RPMI8226 (cell line): ENCODE data around the gene NPEPL1.

ENCODE experiments used
- DNase-seq: peaks from one replicate; pipeline ENCODE4 v3.0.0-alpha.2; 2015

Gene NPEPL1

DNA sequence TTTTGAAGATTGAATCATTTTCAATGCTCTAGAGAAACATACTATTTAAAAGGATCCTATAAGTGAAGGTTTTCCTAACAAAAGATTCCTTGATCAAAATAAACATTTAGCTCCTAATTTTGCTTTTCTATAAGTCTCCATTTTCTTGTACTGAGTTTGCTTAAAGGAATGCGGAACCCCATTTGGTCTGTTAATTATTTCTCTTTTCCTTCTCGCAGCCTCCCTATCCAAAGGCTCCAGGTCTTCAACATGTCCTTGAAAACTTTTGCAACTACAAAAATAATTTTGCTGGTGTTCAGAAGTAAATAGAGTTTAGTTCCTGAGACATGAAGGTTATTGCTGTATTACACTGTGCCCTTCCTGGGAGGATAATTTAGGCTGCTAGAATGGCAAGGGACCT is 8.3 kb upstream of the NPEPL1 start:
- no peak for DNase-seq

DNA sequence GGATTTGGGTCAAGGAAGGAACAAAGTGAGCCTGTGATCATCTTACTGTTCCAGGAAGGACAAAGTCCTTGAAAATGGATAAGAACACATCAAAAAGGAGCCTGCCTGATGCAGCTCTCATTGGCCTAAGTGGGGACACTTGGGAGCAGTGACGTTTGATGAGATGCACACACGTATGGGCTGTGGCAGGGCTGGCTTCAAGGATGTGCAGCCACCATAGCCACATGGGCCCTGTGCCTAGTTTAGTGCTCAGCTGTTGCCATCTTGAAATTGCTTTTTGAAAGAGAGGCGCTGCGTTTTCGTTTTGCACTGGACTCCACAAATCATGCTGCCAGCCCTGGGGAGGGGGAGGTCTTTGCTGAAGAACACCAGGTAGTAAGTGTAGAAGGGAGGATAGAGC is 6.6 kb upstream of the NPEPL1 start:
- no peak for DNase-seq

DNA sequence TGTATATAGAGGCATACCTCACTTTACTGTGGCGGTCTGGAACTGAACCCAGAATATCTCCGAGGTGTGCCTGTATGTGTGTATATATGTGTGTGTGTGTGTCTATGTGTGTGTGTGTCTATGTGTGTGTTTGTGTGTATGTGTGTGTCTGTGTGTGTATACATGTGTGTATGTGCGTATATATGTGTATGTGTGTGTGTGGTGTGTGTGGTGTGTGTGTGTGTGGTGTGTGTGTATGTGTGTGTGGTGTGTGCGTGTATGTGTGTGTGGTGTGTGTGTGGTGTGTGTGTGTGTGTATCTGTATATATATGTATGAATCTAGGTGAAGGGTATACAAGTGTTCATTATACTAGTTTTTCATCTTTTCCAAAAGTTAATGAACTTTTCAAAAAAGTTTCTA is 4.2 kb upstream of the NPEPL1 start:
- DNase-seq, result no peak

DNA sequence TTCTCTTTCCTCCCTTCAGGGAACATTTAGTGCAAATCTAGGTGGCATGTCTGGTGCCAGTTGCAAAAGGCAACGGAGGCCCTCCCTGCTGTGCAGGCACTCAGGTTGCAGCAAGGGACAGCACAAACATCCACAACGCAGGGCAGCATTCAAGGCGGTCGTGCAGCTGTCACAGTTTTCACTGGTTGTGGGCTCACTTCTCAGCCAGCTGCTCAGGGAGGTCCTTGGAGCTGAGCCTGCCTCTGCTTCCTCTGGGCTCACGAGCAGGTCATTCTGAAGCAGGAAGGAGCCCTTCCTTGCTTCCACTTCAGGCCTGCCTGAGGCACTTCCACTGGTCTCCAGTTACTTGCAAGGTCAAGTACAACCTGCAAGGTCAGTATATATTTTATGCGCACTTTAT is 3.8 kb upstream of the NPEPL1 start:
- no peak for DNase-seq

DNA sequence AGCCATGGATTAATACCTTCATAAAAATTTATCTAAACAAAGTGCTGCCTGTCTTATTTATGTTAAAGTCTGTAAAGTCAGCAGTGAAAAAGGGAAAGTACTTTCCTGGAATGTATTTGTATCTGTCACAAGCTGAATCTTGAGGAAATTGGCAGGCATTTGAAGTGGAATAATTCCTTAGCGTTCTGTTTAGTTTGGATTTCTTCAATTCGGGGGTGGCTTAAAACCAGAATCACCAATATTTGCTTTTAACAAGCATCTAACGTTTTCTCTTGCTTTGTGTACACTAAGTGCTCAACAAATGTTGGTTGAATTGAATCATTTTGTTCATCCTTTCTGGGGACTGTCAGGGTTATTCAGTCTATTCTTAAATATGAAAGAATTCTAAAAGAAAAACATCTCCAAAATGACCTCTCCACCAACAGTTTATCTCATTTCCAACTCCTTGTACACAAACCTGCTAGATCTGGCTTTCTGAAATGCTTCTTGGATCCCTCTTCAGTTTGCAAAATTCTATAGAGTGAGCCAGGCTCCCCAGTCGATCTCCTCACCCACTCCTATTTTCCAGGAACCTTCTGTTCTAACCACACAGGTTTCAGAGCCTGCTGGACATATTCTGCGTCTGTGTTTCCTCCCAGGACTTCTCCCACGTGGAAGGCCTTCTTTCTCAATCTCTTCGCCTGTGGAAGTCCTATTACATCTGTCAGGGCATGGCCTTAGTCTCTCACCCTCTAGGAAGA is 2.0 kb upstream of the NPEPL1 start:
- DNase-seq, result no peak

DNA sequence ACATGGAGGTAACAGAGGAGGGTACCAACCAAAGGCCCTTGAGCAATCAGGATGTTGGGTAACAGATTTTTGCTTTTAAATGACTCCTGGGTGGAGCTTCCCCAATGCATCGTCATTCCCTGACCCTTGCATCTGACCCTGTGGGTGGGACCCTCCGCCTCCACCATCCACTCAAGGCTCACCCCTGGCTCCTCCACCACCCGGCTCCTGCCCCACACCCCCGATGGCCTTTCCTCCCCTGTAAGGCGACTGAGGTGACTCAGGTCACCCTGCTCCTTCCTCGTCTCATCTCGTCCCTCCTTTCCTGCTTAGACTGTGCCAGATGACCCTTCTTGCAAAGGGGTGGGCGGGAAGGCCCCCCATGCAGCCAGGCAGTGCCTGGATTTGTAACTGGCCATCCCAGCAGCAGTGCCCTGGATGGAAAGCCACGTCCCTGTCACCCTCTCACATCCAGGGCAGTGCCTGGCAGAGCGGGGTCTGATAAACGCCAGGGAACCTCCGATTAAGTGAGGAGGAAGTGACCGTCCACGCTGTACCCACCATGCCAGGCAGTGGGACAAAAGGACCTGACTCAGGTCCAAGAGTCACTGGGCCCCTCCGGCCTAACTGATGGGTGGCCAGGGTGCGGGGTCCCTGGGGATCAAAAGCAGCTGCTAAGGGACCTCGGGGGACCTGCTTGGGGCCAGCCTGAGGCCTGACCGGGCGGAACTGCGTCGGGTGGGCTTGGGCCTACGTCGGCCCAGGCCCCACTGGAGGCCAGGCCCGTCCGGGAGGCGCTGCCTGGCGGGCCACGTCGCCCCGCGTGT is 624 bp upstream of the NPEPL1 start:
- no peak for DNase-seq

DNA sequence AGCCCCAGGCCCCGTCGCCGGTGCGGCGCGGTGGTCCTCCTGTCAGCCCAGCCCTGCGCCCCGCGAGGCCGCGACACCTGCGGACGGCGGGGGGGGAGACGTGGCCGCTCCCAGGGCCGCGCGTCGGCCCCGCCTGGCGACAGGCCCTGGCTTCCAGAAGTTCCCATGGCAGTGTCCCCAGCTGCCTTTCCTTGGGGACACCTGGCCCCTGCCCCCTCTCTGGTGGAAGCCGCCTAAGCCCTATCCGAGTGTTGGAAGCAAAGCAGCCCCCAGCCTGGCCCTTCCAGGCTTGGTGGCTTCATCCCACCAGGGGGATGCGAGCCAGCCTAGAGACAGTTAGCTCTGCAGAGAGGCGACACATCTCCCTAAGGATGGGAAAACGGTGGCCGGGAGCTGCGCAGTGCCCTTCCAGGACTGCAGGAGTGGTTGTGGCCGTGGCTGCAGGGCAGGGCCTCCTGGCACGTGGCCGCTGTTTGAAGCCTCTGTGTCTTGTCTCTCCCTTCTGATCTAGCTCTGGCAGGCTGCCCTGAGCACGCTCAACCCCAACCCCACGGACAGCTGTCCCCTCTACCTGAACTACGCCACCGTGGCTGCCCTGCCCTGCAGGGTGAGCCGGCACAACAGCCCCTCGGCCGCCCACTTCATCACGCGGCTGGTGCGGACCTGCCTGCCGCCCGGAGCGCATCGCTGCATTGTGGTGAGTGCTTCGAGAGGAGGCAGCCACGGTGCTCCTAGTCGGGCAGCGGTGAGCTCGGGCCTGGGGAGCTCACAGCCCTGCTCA is 816 bp downstream of the NPEPL1 start:
- peak; percentile 17 for DNase-seq

DNA sequence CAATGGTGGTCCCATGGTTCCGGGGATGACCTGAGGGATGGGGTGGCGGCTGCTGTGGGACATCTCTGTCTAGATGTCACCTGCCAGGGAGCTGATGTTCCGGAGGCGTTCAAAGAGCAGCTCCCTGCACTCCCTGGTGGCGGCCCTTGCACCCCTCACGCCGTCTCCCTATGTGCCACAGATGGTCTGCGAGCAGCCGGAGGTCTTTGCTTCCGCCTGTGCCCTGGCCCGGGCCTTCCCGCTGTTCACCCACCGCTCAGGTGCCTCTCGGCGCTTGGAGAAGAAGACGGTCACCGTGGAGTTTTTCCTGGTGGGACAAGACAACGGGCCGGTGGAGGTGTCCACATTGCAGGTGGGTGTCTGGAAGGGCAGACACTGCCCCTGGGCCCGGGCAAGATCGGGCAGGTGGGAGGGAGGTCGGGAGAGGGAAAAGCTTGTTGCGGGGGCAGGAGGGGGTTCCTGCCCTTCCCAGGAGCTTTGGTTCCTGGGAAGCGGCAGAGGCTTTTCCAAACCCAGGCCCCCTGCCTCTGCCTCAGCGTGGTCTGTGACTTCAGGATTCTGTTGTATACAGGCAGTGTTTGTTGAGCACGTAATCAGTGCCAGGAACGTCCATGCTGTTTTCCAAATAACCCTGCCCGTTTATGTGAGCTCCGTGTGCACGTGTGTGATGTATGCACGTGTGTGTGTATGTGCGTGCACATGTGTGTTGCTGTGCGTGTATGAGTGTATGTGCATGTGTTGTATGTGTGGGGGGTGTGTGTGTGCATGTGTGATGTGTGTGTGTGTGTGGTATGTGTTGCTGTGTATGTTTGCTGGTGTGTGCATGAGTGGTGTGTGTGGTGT is 1.9 kb downstream of the NPEPL1 start:
- no peak for DNase-seq

DNA sequence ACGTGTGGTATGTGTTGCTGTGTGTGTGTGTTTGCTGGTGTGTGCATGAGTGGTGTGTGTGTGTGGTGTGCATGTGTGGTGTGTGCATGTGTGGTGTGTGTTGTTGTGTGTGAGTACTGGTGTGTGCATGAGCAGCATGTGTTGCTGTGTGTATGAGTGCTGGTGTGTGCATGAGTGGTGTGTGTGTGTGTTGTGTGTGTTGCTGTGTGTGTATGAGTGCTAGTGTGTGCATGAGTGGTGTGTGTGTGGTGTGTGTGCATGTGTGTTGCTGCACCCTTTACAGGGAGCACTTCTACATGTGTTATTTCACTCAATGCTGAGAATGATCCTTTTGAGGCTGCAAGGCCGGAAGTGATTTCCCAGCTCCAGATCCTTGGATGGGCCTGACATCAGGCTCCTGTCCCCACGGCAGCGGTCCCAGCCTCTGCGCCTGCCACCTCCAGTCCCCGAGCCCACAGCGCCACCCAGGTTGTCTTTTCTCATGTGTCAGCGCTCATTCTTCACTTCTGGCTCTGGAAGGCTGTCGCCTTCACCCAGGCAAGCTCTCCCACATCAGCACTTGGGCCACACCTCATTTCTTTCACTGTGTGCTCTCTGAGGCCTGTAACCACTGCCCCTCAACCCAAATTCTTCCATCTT is 2.6 kb downstream of the NPEPL1 start:
- no peak for DNase-seq

DNA sequence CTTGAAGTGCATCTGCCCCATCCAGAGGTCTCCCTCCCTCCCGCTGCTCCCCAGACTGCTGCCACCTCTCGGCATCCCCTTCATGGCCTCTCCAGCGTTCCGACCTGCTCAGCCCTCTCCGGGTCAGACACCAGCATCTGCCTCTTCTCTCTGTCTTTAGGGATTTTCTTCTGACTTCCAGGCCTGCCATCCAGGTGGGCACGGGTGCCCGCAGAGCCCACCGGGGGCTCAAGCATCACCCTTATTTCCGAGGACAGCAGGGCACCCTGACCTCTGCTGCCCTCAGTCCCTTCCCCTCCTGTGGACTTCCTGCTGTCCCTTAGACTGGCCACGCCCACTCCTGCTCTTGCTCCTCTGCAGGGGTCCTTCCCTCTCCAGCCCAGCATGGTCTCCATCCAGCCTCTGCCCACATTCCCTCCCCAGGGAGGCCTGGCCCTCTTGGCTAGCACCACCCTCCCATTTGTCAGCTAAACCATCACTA is 3.3 kb downstream of the NPEPL1 start:
- no peak for DNase-seq

DNA sequence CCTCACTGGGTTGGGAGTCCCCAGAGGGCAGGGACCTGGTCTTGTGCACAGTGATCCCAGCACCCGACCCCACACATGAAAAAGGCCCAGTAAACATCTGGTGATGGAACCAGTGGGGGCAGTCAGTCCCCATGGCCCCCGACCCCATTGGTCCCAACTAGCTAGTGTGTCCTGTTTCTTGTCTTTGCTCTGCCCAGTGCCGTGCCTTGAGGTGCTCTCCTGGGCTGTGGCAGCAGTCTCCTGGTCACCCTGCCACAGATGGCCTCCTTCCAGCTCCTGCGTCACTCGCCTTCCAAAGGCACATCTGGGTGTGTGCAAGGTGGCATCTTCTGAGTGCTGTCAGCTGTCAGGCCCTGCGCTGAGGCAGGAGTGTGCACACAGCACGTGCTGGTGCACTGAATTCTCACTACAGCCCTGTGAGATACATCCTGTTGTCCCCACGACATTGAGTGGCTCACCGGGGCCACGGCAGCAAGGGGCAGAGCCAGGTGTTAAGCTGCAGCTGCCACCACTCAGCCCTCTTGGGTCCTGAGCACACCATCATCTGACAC is 3.9 kb downstream of the NPEPL1 start:
- DNase-seq, result no peak

DNA sequence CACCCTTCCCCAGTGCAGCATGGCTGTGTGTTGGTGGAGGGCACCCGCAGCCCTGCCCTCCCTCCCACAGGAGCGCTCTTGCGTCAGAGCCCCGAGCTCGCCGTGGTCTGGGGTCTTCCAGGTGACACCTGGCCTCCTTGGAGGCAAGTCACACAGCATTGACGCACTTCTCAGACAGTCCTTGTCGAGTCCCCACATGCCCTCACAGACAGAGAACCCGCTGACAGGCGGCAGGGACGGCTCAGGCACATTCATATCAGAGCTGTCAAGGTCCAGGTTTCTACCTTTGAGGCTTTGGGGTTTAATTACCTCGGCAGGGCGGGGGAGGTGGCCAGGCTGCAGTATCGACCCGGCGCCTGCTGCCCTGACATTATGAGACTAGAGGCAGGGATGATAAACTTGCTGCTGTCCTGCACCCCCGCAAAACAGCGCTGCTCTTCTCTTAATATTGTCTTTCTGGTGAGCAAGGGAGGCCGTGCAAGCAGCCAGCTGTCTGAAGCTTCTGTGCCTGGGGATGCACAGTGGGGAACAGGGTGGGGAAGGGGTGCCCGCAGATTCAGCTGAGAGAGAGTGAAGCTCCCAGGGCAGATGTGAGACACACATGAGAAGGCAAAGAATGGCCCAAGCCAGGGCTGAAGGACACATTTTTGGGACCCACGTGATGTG is 4.7 kb downstream of the NPEPL1 start:
- no peak for DNase-seq

DNA sequence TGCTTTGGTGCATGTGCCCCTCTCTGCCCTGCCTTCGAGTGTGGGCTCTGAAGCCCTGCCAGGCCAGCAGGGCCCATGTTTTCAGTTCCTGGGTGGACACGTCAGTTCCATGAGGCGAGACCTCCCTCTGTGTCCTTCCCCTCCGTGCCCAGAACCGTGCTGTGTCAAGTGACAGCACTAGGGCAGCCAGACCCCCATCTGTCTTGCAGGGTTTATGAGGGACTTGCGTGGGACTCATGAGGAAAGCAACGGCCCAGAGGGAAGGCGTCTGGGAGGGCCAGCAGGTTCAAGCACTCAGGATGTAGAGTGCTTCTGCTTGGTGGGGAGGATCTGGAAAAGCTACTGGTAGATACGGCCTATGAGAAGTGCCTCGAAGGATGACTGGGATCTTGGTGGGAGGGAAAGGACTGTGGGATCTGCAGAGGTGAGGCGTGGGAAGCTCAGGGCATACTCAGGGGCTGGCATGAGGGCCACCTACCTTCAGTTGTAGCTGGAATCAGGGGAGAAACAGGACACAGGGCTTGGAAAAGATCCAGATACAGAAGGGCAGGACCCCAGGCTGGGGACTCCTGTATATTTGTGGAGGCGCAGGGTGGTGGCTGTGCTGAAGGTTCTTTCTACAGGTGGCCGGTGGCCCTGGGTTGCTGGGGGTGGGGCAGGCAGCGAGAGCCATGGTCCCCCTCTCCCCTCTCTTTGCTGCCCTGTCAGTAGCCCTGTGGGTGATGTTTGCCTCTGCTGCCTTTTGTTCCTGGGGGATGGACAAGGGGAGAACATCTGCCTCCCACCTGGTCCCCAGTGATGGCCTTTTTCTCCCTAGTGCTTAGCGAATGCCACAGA is 5.5 kb downstream of the NPEPL1 start:
- no peak for DNase-seq

DNA sequence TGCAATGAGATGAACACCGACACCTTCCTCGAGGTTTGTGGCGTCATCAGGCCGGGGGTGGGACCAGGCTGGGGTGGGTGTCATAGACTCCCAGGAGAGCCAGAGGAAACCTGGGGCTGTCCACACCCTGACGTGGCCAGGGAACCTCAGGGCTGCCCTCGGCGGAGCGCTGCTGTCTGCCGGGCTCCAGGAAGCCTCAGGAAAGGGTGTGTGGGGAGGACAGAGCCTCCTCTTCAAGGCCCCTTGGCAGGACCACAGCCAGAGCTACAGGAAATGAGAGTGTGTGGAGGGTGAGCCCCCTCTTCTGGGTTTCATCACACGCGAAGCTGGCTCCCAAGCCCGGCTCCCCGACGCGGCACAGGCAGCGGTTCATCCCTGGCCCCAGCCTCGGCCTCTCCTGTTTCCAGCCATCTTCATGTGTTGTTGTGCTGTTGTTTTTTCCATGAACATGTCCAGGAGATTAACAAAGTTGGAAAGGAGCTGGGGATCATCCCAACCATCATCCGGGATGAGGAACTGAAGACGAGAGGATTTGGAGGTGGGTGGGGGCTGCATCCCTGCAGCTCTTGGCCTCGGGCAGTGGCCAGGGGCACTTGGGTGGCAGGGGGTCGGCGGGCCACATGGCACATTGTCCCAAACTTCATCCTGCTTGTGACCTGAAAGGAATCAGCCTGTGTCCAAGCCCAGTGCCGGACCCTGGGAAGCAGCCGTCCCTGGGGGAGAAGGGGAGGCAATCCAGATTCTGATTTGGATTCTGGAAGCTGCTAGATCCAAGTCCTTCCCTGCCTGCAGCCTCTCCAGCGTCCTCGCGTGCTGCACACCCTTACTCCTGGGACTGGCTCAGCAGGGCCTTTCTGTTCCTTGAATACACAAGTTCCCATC is 6.4 kb downstream of the NPEPL1 start:
- no peak for DNase-seq

DNA sequence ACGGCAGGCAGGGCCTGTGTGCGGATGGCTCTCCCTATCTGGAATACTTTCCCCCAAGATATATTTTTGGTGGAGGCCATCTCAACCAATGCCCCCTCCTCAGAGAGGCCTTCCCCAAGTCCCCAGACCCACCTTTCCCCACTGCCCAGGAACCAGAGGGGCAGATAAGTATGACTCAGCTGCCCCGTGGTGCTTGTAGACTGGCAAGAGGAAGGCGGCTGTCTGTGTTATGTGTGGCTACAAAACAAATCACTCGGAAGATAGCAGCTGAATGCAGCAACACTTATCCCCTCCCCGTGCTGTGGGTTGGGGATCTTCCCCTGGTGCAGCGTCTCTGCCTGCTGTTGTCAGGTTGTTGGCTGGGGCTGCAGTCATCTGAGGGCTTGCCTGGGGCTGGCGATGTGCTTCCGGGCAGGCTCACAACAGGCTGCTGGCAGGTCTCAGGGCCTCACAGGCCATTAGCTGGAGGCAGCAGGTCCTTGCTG is 7.1 kb downstream of the NPEPL1 start:
- no peak for DNase-seq

DNA sequence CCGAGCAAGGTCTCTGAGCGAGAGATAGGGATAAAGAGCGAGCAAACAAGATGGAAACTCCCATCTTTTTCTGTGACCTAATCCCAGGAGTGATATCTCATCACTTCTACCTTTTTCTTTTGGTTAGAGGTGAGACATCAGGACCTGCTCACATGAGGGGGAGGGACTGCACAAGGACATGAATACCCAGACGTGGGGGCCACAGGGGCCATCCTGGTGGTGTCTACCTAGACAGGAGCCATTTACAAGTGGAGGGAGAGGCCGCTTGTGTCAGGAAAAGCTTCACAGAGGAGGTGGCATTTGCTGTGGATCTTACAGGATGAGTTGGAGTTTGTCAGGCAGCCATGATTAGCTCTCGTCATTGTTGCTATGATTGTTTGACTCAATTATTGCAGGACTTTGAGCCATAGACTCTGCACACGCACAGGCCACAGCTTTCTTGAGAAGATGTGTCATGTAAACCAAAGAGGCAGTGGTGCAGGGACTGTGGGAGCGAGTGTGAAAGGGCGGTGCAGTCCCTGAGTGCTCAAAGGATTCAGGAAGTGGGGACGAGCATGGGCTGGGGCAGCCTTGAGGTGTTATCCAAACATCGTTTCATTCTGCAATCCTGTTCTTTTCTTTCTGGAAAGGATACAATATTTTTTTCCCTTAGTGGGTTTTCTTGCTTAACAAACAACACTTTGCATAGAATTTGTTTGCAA is 7.7 kb downstream of the NPEPL1 start:
- DNase-seq, result no peak

DNA sequence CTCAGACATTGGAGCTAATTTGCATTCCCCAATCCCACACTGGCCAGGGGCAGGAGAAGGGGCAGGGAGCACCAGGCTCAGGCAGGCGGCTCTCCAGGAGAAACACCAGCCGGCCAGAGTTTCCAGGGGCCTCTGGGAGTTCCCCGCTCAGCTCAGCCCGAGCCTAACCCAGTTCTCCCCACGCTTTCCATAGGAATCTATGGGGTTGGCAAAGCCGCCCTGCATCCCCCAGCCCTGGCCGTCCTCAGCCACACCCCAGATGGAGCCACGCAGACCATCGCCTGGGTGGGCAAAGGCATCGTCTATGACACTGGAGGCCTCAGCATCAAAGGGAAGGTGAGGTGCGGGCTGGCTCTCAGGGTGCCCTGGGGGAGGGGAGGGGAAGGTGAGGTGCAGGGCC is 8.2 kb downstream of the NPEPL1 start:
- no peak for DNase-seq

DNA sequence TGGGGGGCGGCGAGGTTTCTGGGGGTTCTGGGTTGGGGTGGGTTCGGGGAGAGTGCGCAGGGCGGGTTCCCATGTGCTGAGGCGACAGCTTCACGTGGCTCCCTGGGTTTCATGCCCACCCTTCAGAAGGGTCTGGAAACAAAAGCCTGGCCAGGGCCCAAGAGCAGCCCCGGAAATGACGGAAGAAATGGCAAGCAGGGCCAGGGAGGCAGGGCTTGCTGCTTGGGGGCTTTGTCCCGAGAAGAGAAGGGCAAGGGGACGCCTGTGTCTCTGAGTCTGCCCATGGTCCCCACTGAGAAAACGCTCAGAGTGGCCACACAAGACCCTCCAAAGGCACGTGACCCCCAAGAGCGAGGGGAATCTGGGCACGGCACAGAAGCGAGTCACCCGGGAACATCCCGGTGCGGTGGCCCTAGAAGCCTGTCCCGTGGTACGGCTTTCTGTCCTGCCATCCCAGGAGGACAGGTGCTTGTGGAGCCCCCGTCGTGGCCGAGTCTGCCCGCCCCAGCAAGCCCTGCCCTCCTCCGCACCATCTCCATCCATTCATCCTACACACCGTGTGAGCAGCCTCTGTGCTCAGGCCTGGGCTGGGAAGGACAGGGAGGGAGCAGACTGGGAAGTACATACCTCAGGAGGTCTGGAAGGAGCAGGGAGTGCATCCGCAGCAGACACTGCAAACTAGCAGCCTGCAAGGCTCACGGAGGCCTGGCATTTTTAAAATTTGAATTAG is 9.0 kb downstream of the NPEPL1 start:
- no peak for DNase-seq
